ENCODE data around the gene KRT84.
"Not testable (repeated sequence)": the region's sequence is repeated elsewhere in the genome, so short reads cannot be mapped to it uniquely, and the experiment has no call there.

Gene KRT84

DNA sequence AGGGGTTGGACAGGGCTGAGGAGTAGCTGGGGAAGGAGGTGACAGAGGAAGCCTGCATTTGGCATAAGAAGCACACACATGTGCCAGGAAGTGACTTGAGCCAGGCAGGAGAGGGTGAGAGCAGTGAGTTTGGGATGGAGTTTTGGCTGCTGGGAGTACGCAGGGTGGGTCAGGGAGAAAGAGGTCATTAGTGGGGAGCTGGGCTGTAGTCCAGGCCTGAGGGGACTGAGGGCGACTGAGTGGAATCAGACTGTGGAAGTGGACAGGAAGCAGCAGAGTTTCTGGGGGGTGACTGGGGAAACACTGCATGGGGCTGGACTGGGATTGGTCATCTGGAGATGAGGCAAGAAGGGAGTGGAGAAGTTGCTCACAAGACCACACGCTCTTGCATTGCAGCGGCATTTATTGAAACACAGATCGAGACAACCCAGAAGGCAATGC, 25.8 kb downstream of the KRT84 start:
- no peak for DNase-seq

- DNase-seq: no peak
Measured at GRCh38 chr12:52358575-52359350, 26.7 kb downstream of the KRT84 start.

DNA sequence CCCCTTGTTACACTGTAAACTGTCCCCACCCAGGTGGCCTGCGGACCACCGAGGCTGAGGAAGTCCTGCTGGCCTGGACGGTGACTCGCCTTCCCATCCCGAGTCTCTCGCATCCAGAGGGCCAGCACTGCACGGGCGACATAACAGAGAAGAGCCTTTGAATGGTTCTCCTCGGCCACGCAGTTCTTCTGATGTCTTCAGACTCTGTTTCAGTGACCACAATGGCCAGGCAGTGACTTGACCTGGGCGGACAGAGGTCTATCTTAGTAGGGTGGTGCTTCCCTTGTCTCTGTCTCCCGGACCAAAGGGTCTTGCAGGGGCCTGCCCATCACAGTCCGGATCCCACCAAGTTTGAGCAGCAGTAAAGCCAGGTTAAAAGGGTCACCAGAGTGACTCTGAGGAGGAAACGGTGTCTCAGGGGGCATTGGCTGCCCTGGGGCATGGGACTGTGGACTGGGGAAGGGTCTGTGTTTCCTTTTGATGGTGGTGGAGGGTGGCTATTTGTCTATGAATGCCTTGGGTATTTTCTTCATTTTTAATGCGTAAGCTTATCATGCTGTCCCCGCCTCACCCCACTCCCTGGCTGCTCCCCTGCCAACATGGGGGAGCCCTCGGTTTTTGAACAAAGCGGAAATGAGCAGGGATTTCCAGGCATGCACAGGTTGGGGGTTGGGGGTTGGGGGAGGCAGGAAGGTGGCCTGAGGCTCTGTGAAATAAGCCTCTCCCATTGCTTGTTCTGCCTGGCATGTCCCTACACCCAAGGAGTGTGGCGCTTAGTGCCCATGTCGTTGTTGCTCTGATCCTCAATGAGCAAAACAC, 28.5 kb downstream of the KRT84 start:
- no peak for DNase-seq

DNA sequence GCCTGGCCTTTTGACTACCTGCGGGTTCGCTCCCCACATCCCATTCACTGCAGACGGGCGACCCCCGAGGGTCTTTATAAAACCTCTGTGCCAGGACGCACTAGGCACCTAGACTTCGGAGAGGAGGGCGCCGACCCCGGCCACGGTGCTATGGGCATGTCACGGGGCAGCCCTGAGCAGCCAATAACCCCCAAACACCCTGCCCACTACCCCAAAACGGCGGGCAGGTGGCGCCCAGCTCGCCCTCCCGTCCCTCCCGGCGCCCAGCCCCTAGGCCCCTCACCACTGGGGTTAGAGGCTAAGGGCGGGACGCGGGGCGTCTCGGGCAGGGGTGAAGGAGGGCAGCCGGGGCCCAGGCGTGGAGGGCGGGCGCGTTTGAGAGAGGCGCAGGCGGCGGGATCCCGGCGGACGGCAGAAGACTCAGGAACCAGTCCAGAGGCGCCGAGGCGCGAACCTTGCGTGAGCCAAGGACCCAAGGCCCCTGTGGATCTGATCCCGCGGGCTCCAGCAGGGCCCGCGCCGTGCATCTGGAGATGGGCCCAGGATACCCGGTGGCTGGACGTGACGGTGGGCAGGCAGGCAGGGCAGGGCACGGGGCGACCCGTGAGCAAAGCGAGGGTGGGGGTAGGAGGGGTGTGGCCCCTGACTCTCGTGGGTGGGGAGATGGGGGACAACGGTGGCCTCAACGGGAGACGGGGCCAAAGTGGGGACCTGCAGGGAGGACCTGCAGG, 29.3 kb downstream of the KRT84 start:
- DNase-seq: no peak

GRCh38 chr12:52355176-52355575, 30.3 kb downstream of the KRT84 start:
- no peak for DNase-seq

GRCh38 chr12:52354200-52354599, 31.3 kb downstream of the KRT84 start:
- no peak for DNase-seq

DNA sequence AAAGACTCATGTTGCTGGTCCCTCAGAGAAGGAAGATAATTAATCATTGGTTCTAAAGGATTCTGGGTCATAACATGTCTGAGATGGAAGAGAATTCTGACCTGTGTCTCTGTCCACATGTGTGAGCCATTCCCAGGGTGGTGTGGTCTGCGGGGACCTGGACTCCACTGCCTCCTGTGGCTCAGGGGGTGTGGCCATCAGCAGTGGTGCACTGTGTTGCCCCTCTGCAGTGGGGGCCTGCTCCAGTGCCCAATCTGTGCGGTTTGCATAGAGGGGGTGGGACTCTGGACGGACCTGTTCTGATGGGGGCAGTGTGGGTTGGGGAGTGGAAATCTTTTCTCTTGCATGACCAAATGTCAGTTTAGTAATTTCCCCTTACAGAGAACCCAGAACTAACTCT, 31.7 kb downstream of the KRT84 start:
- no peak for DNase-seq

GRCh38 chr12:52352951-52353350, 32.5 kb downstream of the KRT84 start:
- no peak for DNase-seq

DNA sequence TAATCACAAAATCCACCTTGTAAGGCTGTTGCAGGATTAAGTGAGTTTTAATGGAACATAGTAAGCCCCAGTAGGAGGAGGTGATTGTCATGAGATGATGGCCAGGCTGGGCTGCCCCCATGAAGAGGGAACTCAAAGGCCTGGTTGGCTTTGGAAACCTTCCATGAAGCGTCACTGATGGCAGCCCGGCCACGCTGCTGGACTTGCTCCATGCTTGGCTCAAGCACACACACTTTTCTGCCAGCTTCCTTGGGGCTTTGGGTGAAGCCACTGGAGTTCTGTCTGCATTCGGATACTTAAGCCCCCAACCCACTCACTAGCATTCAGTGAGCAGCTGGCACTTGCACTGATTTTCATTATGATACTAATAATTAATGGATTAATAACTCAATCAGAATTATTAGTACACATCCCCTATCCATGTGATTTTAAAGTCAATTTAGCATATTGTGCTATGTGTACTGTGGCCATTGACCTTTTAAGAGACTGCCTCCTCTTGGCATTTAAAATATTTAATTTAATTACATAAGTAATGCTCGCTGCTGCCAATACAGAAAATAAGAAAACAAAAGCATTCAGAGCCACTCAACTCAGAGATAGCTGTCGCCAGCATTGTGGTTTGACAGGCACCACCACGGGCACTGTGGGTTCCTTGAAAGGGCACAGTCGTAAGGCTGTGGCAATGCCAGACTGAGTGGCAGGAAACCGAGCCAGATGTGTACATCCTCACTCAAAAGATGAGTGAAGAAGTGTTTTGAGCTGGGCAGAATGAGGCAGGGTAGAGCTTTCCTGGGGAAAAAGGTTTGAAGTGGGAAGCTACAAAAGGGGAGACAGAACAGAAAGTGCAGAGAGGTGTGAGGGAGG, 34.0 kb downstream of the KRT84 start:
- no peak for DNase-seq

- no peak for DNase-seq
Measured at GRCh38 chr12:52350786-52351185, 34.7 kb downstream of the KRT84 start.

GRCh38 chr12:52350021-52350620, 35.3 kb downstream of the KRT84 start:
- DNase-seq: no peak

DNA sequence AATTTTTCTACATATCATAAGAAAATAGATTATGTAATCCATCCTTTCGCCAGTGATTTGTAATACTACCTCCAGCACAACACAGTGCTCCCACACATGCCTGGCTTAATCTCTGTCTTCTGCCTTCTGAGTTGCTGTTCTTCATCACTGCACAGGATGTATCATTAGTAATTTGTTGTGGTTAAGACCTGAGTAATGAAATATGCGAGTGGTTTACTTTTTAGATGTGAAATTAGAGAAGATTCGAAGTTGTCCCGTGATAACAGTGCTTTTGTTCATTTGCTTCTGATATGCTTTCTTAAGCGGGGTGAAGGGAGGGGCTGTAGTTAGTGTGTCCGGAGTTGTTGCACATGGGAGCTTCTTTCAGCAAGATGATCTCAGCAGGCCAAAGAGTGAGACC, 36.3 kb downstream of the KRT84 start:
- no peak for DNase-seq

DNA sequence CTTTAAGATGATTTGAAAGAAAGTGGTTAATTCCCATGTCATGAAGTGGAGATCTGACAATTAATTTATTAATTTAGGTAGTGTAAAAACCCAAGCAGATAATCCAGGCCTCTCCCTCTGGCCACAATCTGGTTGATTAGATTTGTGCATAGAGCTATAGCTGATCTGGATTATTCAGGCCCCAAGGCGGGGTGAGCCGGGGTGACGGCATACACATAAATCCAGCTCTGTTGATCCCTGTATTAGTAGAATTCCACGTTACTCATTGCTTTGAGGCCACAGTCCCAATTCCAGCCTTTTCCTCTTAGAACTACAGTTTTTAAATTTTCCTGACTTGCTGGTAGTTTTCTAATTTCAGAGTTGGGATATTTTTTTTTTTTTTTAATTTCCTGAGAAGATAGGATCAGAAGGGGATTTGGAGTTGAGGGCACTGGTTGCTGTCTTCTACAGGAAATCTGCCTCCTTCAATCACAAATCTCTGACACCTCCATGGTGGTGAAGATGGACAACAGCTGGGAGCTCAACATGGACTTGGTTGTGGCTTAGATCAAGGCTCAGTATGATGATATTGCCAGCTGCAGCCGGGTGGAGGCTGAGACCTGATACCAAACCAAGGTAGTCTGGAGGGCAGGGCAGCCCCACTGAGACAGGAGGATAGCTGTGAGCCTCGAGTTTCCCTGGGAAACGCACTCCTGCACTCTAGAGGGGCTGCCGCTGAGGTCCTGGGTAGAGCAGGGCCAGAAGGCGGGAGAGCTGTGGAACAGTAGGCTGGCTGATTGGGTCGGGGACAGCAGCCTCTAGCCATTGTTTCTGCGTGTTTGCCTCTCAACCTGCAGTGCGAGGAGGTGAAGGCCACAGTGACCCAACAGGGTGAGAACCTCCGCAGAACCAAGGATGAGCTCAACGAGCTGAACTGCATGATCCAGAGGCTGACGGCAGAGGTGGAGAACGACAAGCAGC, 37.6 kb downstream of the KRT84 start:
- no peak for DNase-seq

DNA sequence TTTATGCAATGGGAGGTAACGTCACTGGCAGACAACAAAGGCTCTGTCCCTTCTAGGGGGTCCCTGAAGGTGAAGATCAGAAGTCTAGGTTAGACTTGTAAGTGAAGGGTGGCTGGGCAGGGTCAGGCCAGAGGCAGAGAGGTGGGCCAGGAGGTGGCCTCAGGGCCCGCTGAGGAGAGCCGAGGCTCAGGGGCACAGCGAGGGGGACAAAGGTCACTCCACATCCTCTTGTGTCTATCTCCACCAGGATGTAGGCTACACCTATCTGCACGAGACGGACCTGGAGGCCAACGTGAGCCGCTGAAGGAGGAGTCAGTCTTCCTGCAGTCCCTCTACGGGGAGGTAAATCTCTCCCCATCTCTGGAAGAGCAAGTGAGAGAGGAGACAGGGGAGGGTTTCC, 38.4 kb downstream of the KRT84 start:
- DNase-seq: no peak

DNA sequence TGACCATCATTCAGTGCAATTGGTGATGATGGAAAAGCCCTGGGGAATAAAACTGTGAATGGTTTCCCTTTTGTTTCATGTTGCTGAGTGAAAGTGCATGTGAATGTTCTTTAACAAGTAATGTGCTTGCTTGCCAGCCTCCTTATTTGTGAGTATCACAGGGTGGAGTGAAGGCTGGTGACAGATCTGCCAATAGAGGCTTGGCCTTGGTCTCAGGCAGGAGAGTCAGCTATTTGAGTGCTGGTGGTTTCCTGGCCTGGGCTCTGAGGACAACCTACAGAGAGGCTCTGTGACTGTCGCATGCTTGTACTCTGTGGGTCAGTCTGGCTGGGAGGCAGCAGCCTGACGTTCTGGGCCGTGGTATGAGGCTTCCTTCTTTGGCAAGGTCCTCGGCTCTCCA, 38.9 kb downstream of the KRT84 start:
- no peak for DNase-seq

- DNase-seq: not testable (repeated sequence)
Measured at GRCh38 chr12:52345041-52345440, 40.4 kb downstream of the KRT84 start.

GRCh38 chr12:52344111-52344510, 41.3 kb downstream of the KRT84 start:
- DNase-seq: no peak

DNA sequence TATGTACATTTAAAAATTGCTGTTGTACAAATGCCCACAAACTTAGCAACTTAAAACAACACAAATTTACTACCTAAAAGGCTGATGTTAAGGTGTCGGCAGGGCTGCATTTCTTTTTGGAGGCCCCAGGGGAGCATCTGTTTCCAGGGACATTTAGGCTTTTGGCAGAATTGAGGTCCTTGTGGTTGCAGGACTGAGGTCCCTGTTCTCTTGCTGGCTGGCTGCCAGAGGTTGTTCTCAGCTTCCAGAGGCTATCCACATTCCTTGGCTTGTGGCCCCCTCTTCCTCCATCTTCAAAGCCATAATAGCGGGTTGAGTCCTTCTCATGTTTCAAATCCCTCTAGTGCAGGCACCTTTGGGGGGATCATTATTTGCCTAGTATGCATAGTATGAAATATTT, 41.9 kb downstream of the KRT84 start:
- DNase-seq: no peak

DNA sequence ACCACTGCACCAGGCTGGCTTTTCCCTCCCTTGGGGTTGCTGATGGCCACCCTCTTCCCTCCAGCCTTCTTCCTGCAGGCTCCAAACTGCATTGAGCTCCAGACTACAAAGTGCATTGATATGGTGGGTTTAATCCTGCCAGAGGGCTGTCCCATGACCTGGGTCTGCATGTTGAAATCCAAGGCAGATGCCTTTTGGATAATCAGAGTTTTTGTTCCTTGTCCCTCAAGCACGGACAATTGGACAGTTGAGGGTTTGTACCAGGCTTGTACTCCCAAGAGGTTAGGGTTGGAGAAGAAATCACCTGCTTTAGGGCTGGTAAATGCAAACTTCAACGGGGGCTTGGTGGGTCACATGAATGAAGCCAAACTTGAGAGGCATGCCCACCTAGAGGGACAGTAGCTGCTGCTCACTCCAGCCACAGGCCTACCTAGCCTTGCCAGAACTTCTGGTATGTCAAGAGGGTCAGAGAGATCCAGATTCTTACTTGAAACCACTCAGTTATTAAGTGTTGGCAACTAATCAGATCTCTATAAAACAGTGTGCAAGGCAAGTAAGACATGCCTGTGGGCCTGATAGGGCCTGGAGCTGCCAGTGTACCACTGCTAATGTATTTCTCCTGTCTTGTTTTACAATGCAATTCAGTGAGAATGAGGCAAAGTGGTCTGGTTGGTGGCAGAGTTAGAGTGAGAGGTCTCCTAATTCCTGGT, 42.5 kb downstream of the KRT84 start:
- DNase-seq: no peak

- no peak for DNase-seq
Measured at GRCh38 chr12:52341066-52341580, 44.3 kb downstream of the KRT84 start.

Measured in activated CD8-positive, alpha-beta memory T cell treated with anti-CD3 and anti-CD28 coated beads, Interleukin-2, amount 50 U/mL, for 48 hours (primary cell).